PFSK-1 (cell line): Measurements from ENCODE around the gene ELL2.

ENCODE experiments used
- POLR2AphosphoS5 ChIP-seq: IDR thresholded peaks from 2 replicates; pipeline ENCODE4 v1.6.1; 2012; ENCODE audit warnings: low read depth, mild to moderate bottlenecking, control low read depth, low read length, moderate library complexity
- TAF1 ChIP-seq: IDR thresholded peaks from 2 replicates; pipeline ENCODE4 v1.6.1; 2012; ENCODE audit warnings: low read length, control low read depth, borderline replicate concordance; ENCODE audit not compliant: insufficient read depth
- TF ChIP-seq, protein P1 (sequence below), 2 experiments: IDR thresholded peaks; 2 replicates each; pipeline versions ENCODE4 v1.6.1 to v1.8.0; 2011 to 2012; ENCODE audit warnings: low read depth in 2 of 2, low read length in 2 of 2, control low read depth in 1 of 2, inconsistent platforms in 1 of 2, mild to moderate bottlenecking in 1 of 2, moderate library complexity in 1 of 2; ENCODE audit not compliant: insufficient read depth in 1 of 2

DNA sequence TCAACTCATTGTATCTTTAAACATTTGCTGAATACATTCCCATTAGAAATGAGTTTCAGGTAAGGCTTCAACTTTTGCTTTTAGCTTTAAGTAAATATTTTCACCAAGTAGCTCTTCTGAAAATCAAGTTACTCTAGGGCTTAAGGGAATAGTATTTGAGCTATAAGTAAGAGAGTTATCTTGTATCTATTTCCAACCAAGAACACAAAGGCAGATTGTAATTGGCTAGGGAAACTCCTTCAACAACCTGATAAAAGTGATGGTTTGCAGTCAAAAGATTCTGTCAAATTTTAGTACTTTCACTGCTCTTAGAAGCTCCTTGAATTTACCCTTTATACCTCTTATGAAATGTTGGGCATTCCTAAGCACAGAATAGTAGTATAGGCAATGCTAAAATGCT is 13.0 kb downstream of the ELL2 start:
- no peak for TF ChIP-seq POLR2AphosphoS5
- TF ChIP-seq TAF1: no peak
- TF ChIP-seq, protein P1, sequence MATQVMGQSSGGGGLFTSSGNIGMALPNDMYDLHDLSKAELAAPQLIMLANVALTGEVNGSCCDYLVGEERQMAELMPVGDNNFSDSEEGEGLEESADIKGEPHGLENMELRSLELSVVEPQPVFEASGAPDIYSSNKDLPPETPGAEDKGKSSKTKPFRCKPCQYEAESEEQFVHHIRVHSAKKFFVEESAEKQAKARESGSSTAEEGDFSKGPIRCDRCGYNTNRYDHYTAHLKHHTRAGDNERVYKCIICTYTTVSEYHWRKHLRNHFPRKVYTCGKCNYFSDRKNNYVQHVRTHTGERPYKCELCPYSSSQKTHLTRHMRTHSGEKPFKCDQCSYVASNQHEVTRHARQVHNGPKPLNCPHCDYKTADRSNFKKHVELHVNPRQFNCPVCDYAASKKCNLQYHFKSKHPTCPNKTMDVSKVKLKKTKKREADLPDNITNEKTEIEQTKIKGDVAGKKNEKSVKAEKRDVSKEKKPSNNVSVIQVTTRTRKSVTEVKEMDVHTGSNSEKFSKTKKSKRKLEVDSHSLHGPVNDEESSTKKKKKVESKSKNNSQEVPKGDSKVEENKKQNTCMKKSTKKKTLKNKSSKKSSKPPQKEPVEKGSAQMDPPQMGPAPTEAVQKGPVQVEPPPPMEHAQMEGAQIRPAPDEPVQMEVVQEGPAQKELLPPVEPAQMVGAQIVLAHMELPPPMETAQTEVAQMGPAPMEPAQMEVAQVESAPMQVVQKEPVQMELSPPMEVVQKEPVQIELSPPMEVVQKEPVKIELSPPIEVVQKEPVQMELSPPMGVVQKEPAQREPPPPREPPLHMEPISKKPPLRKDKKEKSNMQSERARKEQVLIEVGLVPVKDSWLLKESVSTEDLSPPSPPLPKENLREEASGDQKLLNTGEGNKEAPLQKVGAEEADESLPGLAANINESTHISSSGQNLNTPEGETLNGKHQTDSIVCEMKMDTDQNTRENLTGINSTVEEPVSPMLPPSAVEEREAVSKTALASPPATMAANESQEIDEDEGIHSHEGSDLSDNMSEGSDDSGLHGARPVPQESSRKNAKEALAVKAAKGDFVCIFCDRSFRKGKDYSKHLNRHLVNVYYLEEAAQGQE (IDR thresholded peaks at IDR 0.05; ENCODE audit: insufficient read depth in 1 of 2, low read depth in 2 of 2, low read length in 2 of 2): no peak
